Raji (cell line): Measurements from ENCODE around the gene POU2F1.

Source experiments
- POLR2A ChIP-seq: IDR thresholded peaks from 2 replicates; pipeline ENCODE4 v1.6.1; 2011; ENCODE audit warnings: low read depth, low read length, control low read depth; ENCODE audit not compliant: insufficient read depth

The POU2F1 gene

GRCh38 chr1:167221126-167221737, 546 bp downstream of the POU2F1 start:
- TF ChIP-seq POLR2A: no peak

- peak; percentile 91 for TF ChIP-seq POLR2A
Measured at GRCh38 chr1:167221738-167222610, 1.3 kb downstream of the POU2F1 start.

- TF ChIP-seq POLR2A: no peak
Measured at GRCh38 chr1:167223144-167224103, 2.7 kb downstream of the POU2F1 start.

- TF ChIP-seq POLR2A: no peak
Measured at GRCh38 chr1:167225920-167226319, 5.2 kb downstream of the POU2F1 start.

- TF ChIP-seq POLR2A: no peak
Measured at GRCh38 chr1:167227934-167228378, 7.3 kb downstream of the POU2F1 start.

GRCh38 chr1:167229719-167230385, 9.2 kb downstream of the POU2F1 start:
- no peak for TF ChIP-seq POLR2A

GRCh38 chr1:167230437-167230836, 9.8 kb downstream of the POU2F1 start:
- no peak for TF ChIP-seq POLR2A

GRCh38 chr1:167231873-167232450, 11.3 kb downstream of the POU2F1 start:
- no peak for TF ChIP-seq POLR2A

- TF ChIP-seq POLR2A: no peak
Measured at GRCh38 chr1:167232801-167233200, 12.1 kb downstream of the POU2F1 start.

- no peak for TF ChIP-seq POLR2A
Measured at GRCh38 chr1:167233373-167233772, 12.7 kb downstream of the POU2F1 start.

GRCh38 chr1:167237000-167237399, 16.3 kb downstream of the POU2F1 start:
- TF ChIP-seq POLR2A: no peak

GRCh38 chr1:167238713-167239112, 18.0 kb downstream of the POU2F1 start:
- TF ChIP-seq POLR2A: no peak

- TF ChIP-seq POLR2A: no peak
Measured at GRCh38 chr1:167239257-167239656, 18.6 kb downstream of the POU2F1 start.

- no peak for TF ChIP-seq POLR2A
Measured at GRCh38 chr1:167244244-167244643, 23.6 kb downstream of the POU2F1 start.
